HepG2 (cell line): ENCODE data around the gene SRD5A3. TPM values are rescaled to one million over a fixed set of nuclear protein-coding genes. Genes with fewer than 3 reads are reported as not detected.

ENCODE experiments used
- MEIS1 ChIP-seq: sonication (generic); formaldehyde crosslinking; IDR thresholded peaks from 2 replicates; pipeline ENCODE4 v1.9.0; 2021; ENCODE audit warnings: mild to moderate bottlenecking, missing genetic modification reagents, moderate library complexity, borderline replicate concordance
- NCOA1 ChIP-seq: sonication (generic); formaldehyde crosslinking; IDR thresholded peaks from 2 replicates; pipeline ENCODE4 v1.9.0; 2021; ENCODE audit warnings: missing genetic modification reagents
- NFRKB ChIP-seq: fragments of 450-650 bp; IDR thresholded peaks from 2 replicates; pipeline ENCODE4 v1.6.1; 2017
- NR1H2 ChIP-seq: sonication (generic); formaldehyde crosslinking; IDR thresholded peaks from 2 replicates; pipeline ENCODE4 v1.8.1; 2022; ENCODE audit warnings: low read depth, missing genetic modification reagents, borderline replicate concordance
- RARA ChIP-seq: IDR thresholded peaks from 2 replicates; pipeline ENCODE4 v1.6.1; 2016; ENCODE audit warnings: missing genetic modification reagents, missing compliant biosample characterization
- SOX6 ChIP-seq, 2 experiments: fragments of 450-650 bp in 1 of 2; sonication (generic) in 1 of 2; formaldehyde crosslinking in 1 of 2; IDR thresholded peaks; 2 replicates each; pipeline versions ENCODE4 v1.4.0 to v1.6.1; 2017 to 2020; ENCODE audit warnings: antibody characterized with exemption in 1 of 2, mild to moderate bottlenecking in 1 of 2, missing genetic modification reagents in 1 of 2
- SRF ChIP-seq: IDR thresholded peaks from 2 replicates; pipeline ENCODE4 v1.6.1; 2011; ENCODE audit warnings: mild to moderate bottlenecking, low read depth, low read length, moderate library complexity
- SRSF1 ChIP-seq: fragments of 200-400 bp; formaldehyde crosslinking; optimal IDR thresholded peaks from 2 replicates; pipeline ENCODE3; 2017; ENCODE audit warnings: mild to moderate bottlenecking, low read depth, low read length, moderate library complexity
- ZBTB37 ChIP-seq: sonication (generic); formaldehyde crosslinking; IDR thresholded peaks from 2 replicates; pipeline ENCODE4 v1.4.0; 2020; ENCODE audit warnings: mild to moderate bottlenecking, missing genetic modification reagents
- ZNF143 ChIP-seq: sonication (generic); formaldehyde crosslinking; IDR thresholded peaks from 2 replicates; pipeline ENCODE4 v1.4.0; 2020; ENCODE audit warnings: missing genetic modification reagents
- ZNF180 ChIP-seq: sonication (generic); formaldehyde crosslinking; IDR thresholded peaks from 2 replicates; pipeline ENCODE4 v1.4.0; 2020; ENCODE audit warnings: low read depth, missing genetic modification reagents, borderline replicate concordance
- ZNF20 ChIP-seq: sonication (generic); formaldehyde crosslinking; IDR thresholded peaks from 2 replicates; pipeline ENCODE4 v1.4.0; 2020; ENCODE audit warnings: mild to moderate bottlenecking, moderate library complexity, missing genetic modification reagents
- ZNF205 ChIP-seq: IDR thresholded peaks from 2 replicates; pipeline ENCODE4 v1.6.1; 2018; ENCODE audit warnings: missing biosample characterization, missing genetic modification reagents
- ZNF44 ChIP-seq: sonication (generic); formaldehyde crosslinking; IDR thresholded peaks from 2 replicates; pipeline ENCODE4 v1.5.1; 2020; ENCODE audit warnings: mild to moderate bottlenecking, missing genetic modification reagents
- ZNF724P ChIP-seq: sonication (generic); formaldehyde crosslinking; IDR thresholded peaks from 2 replicates; pipeline ENCODE4 v1.8.0; 2022; ENCODE audit warnings: missing genetic modification reagents, borderline replicate concordance
- polyA plus RNA-seq, 8 experiments: library from polyadenylated mRNA; depleted of rRNA in 3 of 8; stranded (reverse) in 7 of 8; unstranded in 1 of 8; fragments of >200 nt; fragmentation: Illumina TruSeq in 4 of 8; extraction: Trizol in 4 of 8; gene quantifications; 2 replicates each; pipeline versions ENCODE4 v1.2.1 to v1.2.3, GENCODE V29; 2011 to 2016; ENCODE audit warnings: low read depth in 4 of 8, missing spikeins in 1 of 8, mixed read lengths in 1 of 8; ENCODE audit not compliant: insufficient read depth in 1 of 8
- total RNA-seq, 5 experiments: library from RNA; depleted of rRNA; stranded (reverse); fragments of >200 nt; fragmentation: Illumina TruSeq; extraction: Trizol; gene quantifications; 2 replicates each; pipeline ENCODE4 v1.2.3, GENCODE V29; 2016; ENCODE audit warnings: low read depth in 1 of 5
- TF ChIP-seq, protein P1 (sequence below): sonication (generic); formaldehyde crosslinking; IDR thresholded peaks from 2 replicates; pipeline ENCODE4 v1.4.0; 2020; ENCODE audit warnings: missing genetic modification reagents, borderline replicate concordance
- TF ChIP-seq, protein P2 (sequence below): sonication (generic); formaldehyde crosslinking; IDR thresholded peaks from 2 replicates; pipeline ENCODE4 v1.5.1; 2020; ENCODE audit warnings: missing genetic modification reagents, mild to moderate bottlenecking, borderline replicate concordance
- TF ChIP-seq, protein P3 (sequence below): sonication (generic); formaldehyde crosslinking; IDR thresholded peaks from 2 replicates; pipeline ENCODE4 v1.9.0; 2021; ENCODE audit warnings: missing genetic modification reagents, borderline replicate concordance
- TF ChIP-seq, protein P4 (sequence below): sonication (generic); formaldehyde crosslinking; IDR thresholded peaks from 2 replicates; pipeline ENCODE4 v1.5.0; 2020; ENCODE audit warnings: mild to moderate bottlenecking, missing genetic modification reagents, moderate library complexity
- TF ChIP-seq, protein P5 (sequence below): IDR thresholded peaks from 2 replicates; pipeline ENCODE4 v1.6.1; 2016

The SRD5A3 gene
- total and polyA plus RNA-seq, 2 of the 13 experiments (the other 11 are each of a cell fraction or from before 2014, with no cell fraction given): 12.4 to 18.4 TPM

DNA sequence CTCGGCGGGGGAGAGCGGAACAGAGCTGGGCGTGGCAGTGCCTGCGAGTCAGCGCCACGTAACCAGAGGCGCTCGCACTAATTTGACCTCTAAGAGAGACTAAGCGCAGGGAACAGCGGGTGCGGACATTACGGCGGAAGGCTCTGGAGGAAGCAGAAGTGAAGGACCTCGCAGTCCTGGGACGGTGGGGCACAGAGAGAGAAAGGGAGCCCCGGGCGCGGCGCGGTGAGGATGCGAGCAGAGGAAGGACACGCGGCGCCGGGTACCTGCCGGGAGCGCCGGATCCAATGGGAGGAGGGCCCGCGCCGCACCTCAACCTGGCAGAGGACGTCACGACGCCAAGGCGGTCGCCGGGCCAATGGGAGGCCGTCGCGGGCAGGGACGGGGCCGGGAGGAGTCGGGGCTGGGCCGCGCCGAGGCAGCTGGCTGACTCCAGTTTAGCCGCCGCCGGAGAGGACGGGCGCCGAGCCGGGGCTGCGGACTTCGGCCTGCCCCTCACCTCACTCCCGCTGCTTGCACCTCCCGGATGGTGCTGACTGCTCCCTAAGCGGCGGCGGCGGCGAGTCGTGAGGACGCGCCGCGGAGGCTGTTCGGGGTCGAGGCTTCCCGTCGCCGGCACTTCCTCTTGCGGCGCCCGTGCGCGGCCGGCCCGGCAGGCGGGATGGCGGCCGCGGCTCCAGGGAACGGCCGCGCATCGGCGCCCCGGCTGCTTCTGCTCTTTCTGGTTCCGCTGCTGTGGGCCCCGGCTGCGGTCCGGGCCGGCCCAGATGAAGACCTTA, 49.7 kb downstream of the SRD5A3 start, which contains the start of gene TMEM165 (continued):
- TF ChIP-seq, protein P1, sequence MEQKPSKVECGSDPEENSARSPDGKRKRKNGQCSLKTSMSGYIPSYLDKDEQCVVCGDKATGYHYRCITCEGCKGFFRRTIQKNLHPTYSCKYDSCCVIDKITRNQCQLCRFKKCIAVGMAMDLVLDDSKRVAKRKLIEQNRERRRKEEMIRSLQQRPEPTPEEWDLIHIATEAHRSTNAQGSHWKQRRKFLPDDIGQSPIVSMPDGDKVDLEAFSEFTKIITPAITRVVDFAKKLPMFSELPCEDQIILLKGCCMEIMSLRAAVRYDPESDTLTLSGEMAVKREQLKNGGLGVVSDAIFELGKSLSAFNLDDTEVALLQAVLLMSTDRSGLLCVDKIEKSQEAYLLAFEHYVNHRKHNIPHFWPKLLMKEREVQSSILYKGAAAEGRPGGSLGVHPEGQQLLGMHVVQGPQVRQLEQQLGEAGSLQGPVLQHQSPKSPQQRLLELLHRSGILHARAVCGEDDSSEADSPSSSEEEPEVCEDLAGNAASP (CRISPR knock-in tag): no peak; the same call in 1 of the 2 replicates
- TF ChIP-seq, protein P2, sequence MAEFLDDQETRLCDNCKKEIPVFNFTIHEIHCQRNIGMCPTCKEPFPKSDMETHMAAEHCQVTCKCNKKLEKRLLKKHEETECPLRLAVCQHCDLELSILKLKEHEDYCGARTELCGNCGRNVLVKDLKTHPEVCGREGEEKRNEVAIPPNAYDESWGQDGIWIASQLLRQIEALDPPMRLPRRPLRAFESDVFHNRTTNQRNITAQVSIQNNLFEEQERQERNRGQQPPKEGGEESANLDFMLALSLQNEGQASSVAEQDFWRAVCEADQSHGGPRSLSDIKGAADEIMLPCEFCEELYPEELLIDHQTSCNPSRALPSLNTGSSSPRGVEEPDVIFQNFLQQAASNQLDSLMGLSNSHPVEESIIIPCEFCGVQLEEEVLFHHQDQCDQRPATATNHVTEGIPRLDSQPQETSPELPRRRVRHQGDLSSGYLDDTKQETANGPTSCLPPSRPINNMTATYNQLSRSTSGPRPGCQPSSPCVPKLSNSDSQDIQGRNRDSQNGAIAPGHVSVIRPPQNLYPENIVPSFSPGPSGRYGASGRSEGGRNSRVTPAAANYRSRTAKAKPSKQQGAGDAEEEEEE (CRISPR knock-in tag): no peak
- TF ChIP-seq SRF: no peak
- peak; percentile 42; the same call in 1 of the 2 replicates for TF ChIP-seq MEIS1 (CRISPR knock-in tag)
- no peak for TF ChIP-seq ZBTB37 (CRISPR knock-in tag)
- TF ChIP-seq, protein P3, sequence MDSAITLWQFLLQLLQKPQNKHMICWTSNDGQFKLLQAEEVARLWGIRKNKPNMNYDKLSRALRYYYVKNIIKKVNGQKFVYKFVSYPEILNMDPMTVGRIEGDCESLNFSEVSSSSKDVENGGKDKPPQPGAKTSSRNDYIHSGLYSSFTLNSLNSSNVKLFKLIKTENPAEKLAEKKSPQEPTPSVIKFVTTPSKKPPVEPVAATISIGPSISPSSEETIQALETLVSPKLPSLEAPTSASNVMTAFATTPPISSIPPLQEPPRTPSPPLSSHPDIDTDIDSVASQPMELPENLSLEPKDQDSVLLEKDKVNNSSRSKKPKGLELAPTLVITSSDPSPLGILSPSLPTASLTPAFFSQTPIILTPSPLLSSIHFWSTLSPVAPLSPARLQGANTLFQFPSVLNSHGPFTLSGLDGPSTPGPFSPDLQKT: no peak
- TF ChIP-seq NCOA1 (CRISPR knock-in tag): peak; percentile 94; the same call in 1 of the 2 replicates
- no peak for TF ChIP-seq NFRKB
- TF ChIP-seq NR1H2 (CRISPR knock-in tag): peak; percentile 63; the same call in 1 of the 2 replicates
- TF ChIP-seq, protein P4, sequence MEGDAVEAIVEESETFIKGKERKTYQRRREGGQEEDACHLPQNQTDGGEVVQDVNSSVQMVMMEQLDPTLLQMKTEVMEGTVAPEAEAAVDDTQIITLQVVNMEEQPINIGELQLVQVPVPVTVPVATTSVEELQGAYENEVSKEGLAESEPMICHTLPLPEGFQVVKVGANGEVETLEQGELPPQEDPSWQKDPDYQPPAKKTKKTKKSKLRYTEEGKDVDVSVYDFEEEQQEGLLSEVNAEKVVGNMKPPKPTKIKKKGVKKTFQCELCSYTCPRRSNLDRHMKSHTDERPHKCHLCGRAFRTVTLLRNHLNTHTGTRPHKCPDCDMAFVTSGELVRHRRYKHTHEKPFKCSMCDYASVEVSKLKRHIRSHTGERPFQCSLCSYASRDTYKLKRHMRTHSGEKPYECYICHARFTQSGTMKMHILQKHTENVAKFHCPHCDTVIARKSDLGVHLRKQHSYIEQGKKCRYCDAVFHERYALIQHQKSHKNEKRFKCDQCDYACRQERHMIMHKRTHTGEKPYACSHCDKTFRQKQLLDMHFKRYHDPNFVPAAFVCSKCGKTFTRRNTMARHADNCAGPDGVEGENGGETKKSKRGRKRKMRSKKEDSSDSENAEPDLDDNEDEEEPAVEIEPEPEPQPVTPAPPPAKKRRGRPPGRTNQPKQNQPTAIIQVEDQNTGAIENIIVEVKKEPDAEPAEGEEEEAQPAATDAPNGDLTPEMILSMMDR: peak; percentile 20
- TF ChIP-seq ZNF180 (CRISPR knock-in tag): no peak
- TF ChIP-seq ZNF143 (CRISPR knock-in tag): no peak
- 0 out of 2 replicates have a peak, but pooled peaks have one; percentile 18 for TF ChIP-seq ZNF205
- TF ChIP-seq ZNF44 (CRISPR knock-in tag): 0 out of 2 replicates have a peak, but pooled peaks have one; percentile 44
- TF ChIP-seq SOX6 (IDR thresholded peaks at IDR 0.05): no peak
- peak; percentile 61; the same call in 1 of the 2 replicates for TF ChIP-seq SOX6 (CRISPR knock-in tag; IDR thresholded peaks at IDR 0.05)
- TF ChIP-seq RARA: no peak
- TF ChIP-seq ZNF20 (CRISPR knock-in tag): peak; percentile 58; the same call in 1 of the 2 replicates
- TF ChIP-seq ZNF724P (CRISPR knock-in tag): peak; percentile 81; the same call in 1 of the 2 replicates
- TF ChIP-seq, protein P5, sequence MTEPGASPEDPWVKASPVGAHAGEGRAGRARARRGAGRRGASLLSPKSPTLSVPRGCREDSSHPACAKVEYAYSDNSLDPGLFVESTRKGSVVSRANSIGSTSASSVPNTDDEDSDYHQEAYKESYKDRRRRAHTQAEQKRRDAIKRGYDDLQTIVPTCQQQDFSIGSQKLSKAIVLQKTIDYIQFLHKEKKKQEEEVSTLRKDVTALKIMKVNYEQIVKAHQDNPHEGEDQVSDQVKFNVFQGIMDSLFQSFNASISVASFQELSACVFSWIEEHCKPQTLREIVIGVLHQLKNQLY (CRISPR knock-in tag): no peak
- no peak for TF ChIP-seq SRSF1
